ENCODE results near the gene DGCR2. TPM values are rescaled to one million over a fixed set of nuclear protein-coding genes. Genes with fewer than 3 reads are reported as not detected.

The DGCR2 gene
- 20.9 to 23.5 TPM (median 21.8 TPM) in 5 replicates for total RNA-seq (2022; extraction: Qiagen RNA extraction)

GRCh38 chr22:19122143-19122751 is at the start of gene DGCR2:
DGCR2 (minus strand) TSS chr22:19122412; CDS start chr22:19122206, 206 bp downstream.

GRCh38 chr22:19149991-19150390 is 27.8 kb upstream of the DGCR2 start, which contains the start of gene GSC2:
GSC2 (minus strand) TSS chr22:19150292; CDS start chr22:19150283, 9 bp downstream.

GRCh38 chr22:19130959-19131684 is 8.9 kb upstream of the DGCR2 start, which contains the start of gene TSSK2:
TSSK2 (plus strand) TSS chr22:19131308; CDS start chr22:19131400, 92 bp downstream.

Other genes starting within 250 kb of the DGCR2 start
- gene DGCR6, start 216.1 kb downstream of the DGCR2 start, total RNA-seq (2022; extraction: Qiagen RNA extraction) = 1.1 to 2.3 TPM (median 1.3 TPM) in 5 replicates
- 1.2 to 2.2 TPM (median 1.7 TPM) in 5 replicates for gene PRODH, start 186.1 kb downstream of the DGCR2 start, total RNA-seq (2022; extraction: Qiagen RNA extraction)
- not detected in 5 replicates for gene TSSK2, start 8.9 kb upstream of the DGCR2 start, total RNA-seq (2022; extraction: Qiagen RNA extraction)
- gene ESS2, start 22.2 kb upstream of the DGCR2 start, total RNA-seq (2022; extraction: Qiagen RNA extraction) = 10.7 to 13.4 TPM (median 12.6 TPM) in 5 replicates
- 0.06 to 0.07 TPM in 2 of 5 replicates, not detected in the others for gene GSC2, start 27.9 kb upstream of the DGCR2 start, total RNA-seq (2022; extraction: Qiagen RNA extraction)
- 45.6 to 65.1 TPM (median 61.8 TPM) in 5 replicates for gene SLC25A1, start 56.3 kb upstream of the DGCR2 start, total RNA-seq (2022; extraction: Qiagen RNA extraction)
- gene CLTCL1, start 169.3 kb upstream of the DGCR2 start, total RNA-seq (2022; extraction: Qiagen RNA extraction) = 4.5 to 5.6 TPM (median 5.3 TPM) in 5 replicates

Data from A549 treated with AZD2906 at 1 μM for 4 hours (cell line).